ENCODE measurements around the gene IGSF11.

Gene IGSF11

GRCh38 chr3:118850687-118851086, 184.0 kb downstream of the IGSF11 start:
- no peak overlapping the region for H3K4me3 ChIP-seq (ENCODE audit: low read depth, low read length)
- TF ChIP-seq, protein P1, sequence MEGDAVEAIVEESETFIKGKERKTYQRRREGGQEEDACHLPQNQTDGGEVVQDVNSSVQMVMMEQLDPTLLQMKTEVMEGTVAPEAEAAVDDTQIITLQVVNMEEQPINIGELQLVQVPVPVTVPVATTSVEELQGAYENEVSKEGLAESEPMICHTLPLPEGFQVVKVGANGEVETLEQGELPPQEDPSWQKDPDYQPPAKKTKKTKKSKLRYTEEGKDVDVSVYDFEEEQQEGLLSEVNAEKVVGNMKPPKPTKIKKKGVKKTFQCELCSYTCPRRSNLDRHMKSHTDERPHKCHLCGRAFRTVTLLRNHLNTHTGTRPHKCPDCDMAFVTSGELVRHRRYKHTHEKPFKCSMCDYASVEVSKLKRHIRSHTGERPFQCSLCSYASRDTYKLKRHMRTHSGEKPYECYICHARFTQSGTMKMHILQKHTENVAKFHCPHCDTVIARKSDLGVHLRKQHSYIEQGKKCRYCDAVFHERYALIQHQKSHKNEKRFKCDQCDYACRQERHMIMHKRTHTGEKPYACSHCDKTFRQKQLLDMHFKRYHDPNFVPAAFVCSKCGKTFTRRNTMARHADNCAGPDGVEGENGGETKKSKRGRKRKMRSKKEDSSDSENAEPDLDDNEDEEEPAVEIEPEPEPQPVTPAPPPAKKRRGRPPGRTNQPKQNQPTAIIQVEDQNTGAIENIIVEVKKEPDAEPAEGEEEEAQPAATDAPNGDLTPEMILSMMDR (IDR thresholded peaks at IDR 0.05; ENCODE audit: borderline replicate concordance, insufficient read depth, low read depth, low read length), result no peak
